ENCODE results near the gene SMG9. TPM values are rescaled to one million over a fixed set of nuclear protein-coding genes. Genes with fewer than 3 reads are reported as not detected.

The SMG9 gene
- total RNA-seq, 1 donor from 2014 or later = 44.7 TPM

GRCh38 chr19:43735957-43736356, 18.8 kb downstream of the SMG9 start:
- peaks cover 81% of the 10 kb centered on the region for H3K36me3 ChIP-seq
- intact Hi-C loops (cut with DNase I) = no loop called here
- no peak for DNase-seq

DNA sequence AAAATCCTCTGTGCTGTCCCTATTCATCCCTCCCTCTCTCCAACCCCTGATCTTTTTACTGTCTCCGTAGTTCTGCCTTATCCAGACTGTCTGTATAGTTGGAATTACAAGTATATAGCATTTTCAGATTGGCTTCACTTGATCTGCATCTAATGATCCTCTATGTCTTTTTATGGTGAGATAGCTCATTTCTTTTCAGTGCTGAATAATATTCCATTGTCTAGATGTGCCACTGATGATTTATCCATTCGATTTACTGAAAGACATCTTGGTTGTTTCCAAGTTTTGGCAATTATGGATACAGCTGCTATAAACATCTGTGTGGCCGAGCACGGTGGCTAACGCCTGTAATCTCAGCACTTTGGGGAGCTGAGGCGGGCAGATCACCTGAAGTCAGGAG, 19.7 kb downstream of the SMG9 start:
- Histone ChIP-seq H3K4me1 (peaks cover 9% of the 10 kb centered on the region), H3K9me3 (no peaks in the 10 kb centered on the region), H3K27me3 (no peaks in the 10 kb centered on the region), H3K36me3 (peaks cover 81% of the 10 kb centered on the region), H3K27ac (no peak overlapping the region), H3K4me3 (no peak overlapping the region)
- TF ChIP-seq CTCF (IDR thresholded peaks at IDR 0.05) = no peak
- intact Hi-C loops (cut with DNase I) = no loop called here
- ATAC-seq = no peak
- no peak for DNase-seq

More at GRCh38 chr19:43735957-43736356, 18.8 kb downstream of the SMG9 start:
- no peak for TF ChIP-seq CTCF (IDR thresholded peaks at IDR 0.05)
- Histone ChIP-seq H3K27ac (no peak overlapping the region), H3K4me1 (peaks cover 11% of the 10 kb centered on the region), H3K4me3 (no peak overlapping the region), H3K9me3 (no peaks in the 10 kb centered on the region), H3K27me3 (no peaks in the 10 kb centered on the region)
- no peak for ATAC-seq

GRCh38 chr19:43731846-43732245, 22.9 kb downstream of the SMG9 start:
- no peaks in the 10 kb centered on the region for H3K27me3 ChIP-seq
- no peak for TF ChIP-seq CTCF (IDR thresholded peaks at IDR 0.05)
- H3K9me3 ChIP-seq = no peaks in the 10 kb centered on the region
- peaks cover 69% of the 10 kb centered on the region for H3K36me3 ChIP-seq
- peaks cover 9% of the 10 kb centered on the region for H3K4me1 ChIP-seq
- H3K4me3 ChIP-seq = no peak overlapping the region
- DNase-seq = no peak
- no peak overlapping the region for H3K27ac ChIP-seq
- peak; percentile 22 for ATAC-seq
- intact Hi-C loops (cut with DNase I) = no loop called here

DNA sequence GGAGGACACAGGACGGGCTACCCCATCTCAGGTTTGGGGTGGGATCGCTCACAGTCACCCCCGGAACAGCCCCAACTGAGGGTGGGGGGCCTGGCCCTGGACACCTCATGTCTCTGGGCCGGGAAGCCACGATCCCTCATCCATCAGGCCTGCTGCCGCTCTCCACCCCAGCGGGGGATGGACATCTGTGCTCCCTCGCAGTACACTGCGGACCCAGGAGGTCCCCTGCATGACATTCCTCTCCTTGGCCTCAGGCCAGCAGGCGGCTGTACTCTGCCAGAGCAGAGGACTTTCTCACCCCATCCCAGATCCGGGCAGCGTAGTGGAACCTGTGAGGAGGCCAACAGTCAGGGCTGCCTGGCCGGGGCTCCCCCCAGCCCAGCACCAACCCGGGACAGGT, 23.4 kb downstream of the SMG9 start:
- no peak for TF ChIP-seq CTCF (IDR thresholded peaks at IDR 0.05)
- peak; percentile 4 for ATAC-seq

GRCh38 chr19:43729919-43730318, 24.8 kb downstream of the SMG9 start:
- ATAC-seq (no peak), DNase-seq (no peak)
- H3K4me3 ChIP-seq = no peak overlapping the region
- H3K27ac ChIP-seq = no peak overlapping the region
- no peak for TF ChIP-seq CTCF (IDR thresholded peaks at IDR 0.05)
- no peaks in the 10 kb centered on the region for H3K9me3 ChIP-seq
- peaks cover 56% of the 10 kb centered on the region for H3K36me3 ChIP-seq
- intact Hi-C loops (cut with DNase I) = no loop called here
- H3K27me3 ChIP-seq = no peaks in the 10 kb centered on the region
- peaks cover 9% of the 10 kb centered on the region for H3K4me1 ChIP-seq

More for the DNA sequence above, 23.4 kb downstream of the SMG9 start:
- Histone ChIP-seq H3K4me3 (no peak overlapping the region), H3K4me1 (peaks cover 9% of the 10 kb centered on the region), H3K36me3 (peaks cover 64% of the 10 kb centered on the region), H3K27me3 (no peaks in the 10 kb centered on the region), H3K27ac (no peak overlapping the region), H3K9me3 (no peaks in the 10 kb centered on the region)
- no peak for DNase-seq
- intact Hi-C loops (cut with DNase I) = no loop called here

GRCh38 chr19:43727593-43727853, 27.2 kb downstream of the SMG9 start:
- intact Hi-C loops (cut with DNase I) = no loop called here
- no peak for TF ChIP-seq CTCF (IDR thresholded peaks at IDR 0.05)
- peaks cover 41% of the 10 kb centered on the region for H3K36me3 ChIP-seq

More at GRCh38 chr19:43727593-43727853, 27.2 kb downstream of the SMG9 start:
- Histone ChIP-seq H3K27me3 (no peaks in the 10 kb centered on the region), H3K4me1 (peaks cover 9% of the 10 kb centered on the region), H3K9me3 (no peaks in the 10 kb centered on the region), H3K27ac (no peak overlapping the region), H3K4me3 (no peak overlapping the region)
- ATAC-seq (no peak), DNase-seq (no peak)

Data from upper lobe of right lung (tissue), 1 donor.